ENCODE measurements around the gene NXPE3. TPM values are rescaled to one million over a fixed set of nuclear protein-coding genes. Genes with fewer than 3 reads are reported as not detected.
"Not testable (repeated sequence)": the region's sequence is repeated elsewhere in the genome, so short reads cannot be mapped to it uniquely, and the experiment has no call there.

NXPE3 gene
- total RNA-seq, 1 experiment from 2014 or later: 15.9 TPM

- DNase-seq: no peak
- no CpG with 5 or more reads among the region's 3 CpGs for WGBS (ENCODE audit: extremely low coverage, insufficient read length, low lambda C conversion rate)
- H3K14ac ChIP-seq (ENCODE audit: insufficient read depth, low read length): no peak overlapping the region
- no peak overlapping the region for H3K18ac ChIP-seq (ENCODE audit: insufficient read length, low read depth, low read length)
- no peak overlapping the region for H2AK5ac ChIP-seq (ENCODE audit: insufficient read length, low read length)
- H3K27me3 ChIP-seq (ENCODE audit: insufficient read depth, low read length): no peaks in the 10 kb centered on the region
- no peak overlapping the region for H3K4ac ChIP-seq (ENCODE audit: low read depth, low read length)
- H2AFZ ChIP-seq (ENCODE audit: low read length): no peak overlapping the region
- H3K4me1 ChIP-seq (ENCODE audit: insufficient read depth, low read length): no peaks in the 10 kb centered on the region
- no peaks in the 10 kb centered on the region for H3K9me3 ChIP-seq (ENCODE audit: control insufficient read depth, low read depth, low read length)
- H4K5ac ChIP-seq (ENCODE audit: insufficient read length, low read depth, low read length): no peak overlapping the region
- H3K27ac ChIP-seq (ENCODE audit: insufficient read length, low read depth, low read length): no peak overlapping the region
- Mint-ChIP-seq H3K27me3 (ENCODE audit: low read depth) (no peaks in the 10 kb centered on the region), H3K4me1 (no peaks in the 10 kb centered on the region), H3K36me3 (ENCODE audit: insufficient read depth in 1 of 3, low read depth in 3 of 3) (peaks cover 26 to 41% (median 35%) of the 10 kb centered on the region in 3 experiments; a peak in 6 of 7 replicates), H3K9me3 (no peaks in the 10 kb centered on the region), H3K4me3 (no peak overlapping the region), H3K27ac (no peak overlapping the region)
- no peak overlapping the region for H4K8ac ChIP-seq (replicated peaks; ENCODE audit: insufficient read length, low read depth, low read length)
- no peak overlapping the region for H4K91ac ChIP-seq (ENCODE audit: insufficient read length, low read depth, low read length)
- H3K79me1 ChIP-seq (ENCODE audit: insufficient read depth, low read depth, low read length, poor library complexity, severe bottlenecking): no peaks in the 10 kb centered on the region
- no peaks in the 10 kb centered on the region for H4K20me1 ChIP-seq (ENCODE audit: control insufficient read depth, insufficient read depth, insufficient read length)
- no peak for TF ChIP-seq CTCF (conservative IDR thresholded peaks at IDR 0.05)
- H2BK12ac ChIP-seq (ENCODE audit: insufficient read length, low read depth, low read length): no peak overlapping the region
- no peak overlapping the region for H2BK20ac ChIP-seq (ENCODE audit: low read depth, low read length, poor library complexity, severe bottlenecking)
- no peak overlapping the region for H3K4me2 ChIP-seq (ENCODE audit: insufficient read depth, insufficient read length, low read length)
- no peak overlapping the region for H2BK120ac ChIP-seq (ENCODE audit: low read depth, low read length, poor library complexity, severe bottlenecking)
- H3K9ac ChIP-seq (ENCODE audit: extremely low read depth, insufficient read length, low read length): no peak overlapping the region
- H2BK15ac ChIP-seq (ENCODE audit: low read depth, low read length): no peak overlapping the region
- no peaks in the 10 kb centered on the region for H3K23me2 ChIP-seq (ENCODE audit: insufficient read length, low read depth, low read length, poor library complexity, severe bottlenecking)
- no peak overlapping the region for H2BK5ac ChIP-seq (ENCODE audit: insufficient read length, low read length)
- no peaks in the 10 kb centered on the region for H3K79me2 ChIP-seq (ENCODE audit: insufficient read depth, low read length)
- no peak overlapping the region for H3K56ac ChIP-seq (ENCODE audit: insufficient read length, low read depth, low read length)
- H3K23ac ChIP-seq (ENCODE audit: insufficient read length, low read depth, low read length): no peak overlapping the region
- H3T11ph ChIP-seq (ENCODE audit: low read length): no peak overlapping the region
Measured at GRCh38 chr3:101762041-101762646, 16.9 kb upstream of the NXPE3 start.

- H3K4ac ChIP-seq (ENCODE audit: low read depth, low read length); H3K9ac ChIP-seq (ENCODE audit: extremely low read depth, insufficient read length, low read length); H3K23ac ChIP-seq (ENCODE audit: insufficient read length, low read depth, low read length); H3K27ac ChIP-seq (ENCODE audit: insufficient read length, low read depth, low read length); H3K79me1 ChIP-seq (ENCODE audit: insufficient read depth, low read depth, low read length, poor library complexity, severe bottlenecking); H3K79me2 ChIP-seq (ENCODE audit: insufficient read depth, low read length); H4K91ac ChIP-seq (ENCODE audit: insufficient read length, low read depth, low read length); H3K4me2 ChIP-seq (ENCODE audit: insufficient read depth, insufficient read length, low read length); H2BK120ac ChIP-seq (ENCODE audit: low read depth, low read length, poor library complexity, severe bottlenecking); H4K8ac ChIP-seq (replicated peaks; ENCODE audit: insufficient read length, low read depth, low read length); H3K27me3 Mint-ChIP-seq (ENCODE audit: low read depth); H4K5ac ChIP-seq (ENCODE audit: insufficient read length, low read depth, low read length); H3K36me3 Mint-ChIP-seq (ENCODE audit: insufficient read depth in 1 of 3, low read depth in 3 of 3); H3K4me3 Mint-ChIP-seq; H3K56ac ChIP-seq (ENCODE audit: insufficient read length, low read depth, low read length); H2BK15ac ChIP-seq (ENCODE audit: low read depth, low read length); H3K9me3 Mint-ChIP-seq; H2AFZ ChIP-seq (ENCODE audit: low read length); H3K27me3 ChIP-seq (ENCODE audit: insufficient read depth, low read length); H3T11ph ChIP-seq (ENCODE audit: low read length); H2BK20ac ChIP-seq (ENCODE audit: low read depth, low read length, poor library complexity, severe bottlenecking); DNase-seq; H2BK5ac ChIP-seq (ENCODE audit: insufficient read length, low read length); H3K27ac Mint-ChIP-seq; H2AK5ac ChIP-seq (ENCODE audit: insufficient read length, low read length); H4K20me1 ChIP-seq (ENCODE audit: control insufficient read depth, insufficient read depth, insufficient read length); H2BK12ac ChIP-seq (ENCODE audit: insufficient read length, low read depth, low read length); H3K18ac ChIP-seq (ENCODE audit: insufficient read length, low read depth, low read length); H3K9me3 ChIP-seq (ENCODE audit: control insufficient read depth, low read depth, low read length); H3K14ac ChIP-seq (ENCODE audit: insufficient read depth, low read length); H3K4me1 ChIP-seq (ENCODE audit: insufficient read depth, low read length); H3K23me2 ChIP-seq (ENCODE audit: insufficient read length, low read depth, low read length, poor library complexity, severe bottlenecking): not testable (repeated sequence)
- no CpG with 5 or more reads among the region's 6 CpGs for WGBS (ENCODE audit: extremely low coverage, insufficient read length, low lambda C conversion rate)
- H3K4me1 Mint-ChIP-seq: peaks cover 21 to 25% of the 10 kb centered on the region in 2 experiments
Measured at GRCh38 chr3:101777745-101778281, 1.2 kb upstream of the NXPE3 start.
